ENCODE measurements around the gene WDR47.
A peak's percentile ranks its signal among the peaks of the same experiment; 100 is the strongest.
"Not testable (repeated sequence)": the region's sequence is repeated elsewhere in the genome, so short reads cannot be mapped to it uniquely, and the experiment has no call there.

WDR47 gene

GRCh38 chr1:109069294-109069693, 27.4 kb upstream of the WDR47 start:
- peaks cover 10% of the 10 kb centered on the region for H3K36me3 Mint-ChIP-seq (ENCODE audit: low read depth)
- H3K4me3 Mint-ChIP-seq: no peak overlapping the region
- H3K27me3 Mint-ChIP-seq (ENCODE audit: low read depth): no peaks in the 10 kb centered on the region
- H3K27ac Mint-ChIP-seq: no peak overlapping the region
- H3K4me1 Mint-ChIP-seq (ENCODE audit: low read depth): peaks cover 6% of the 10 kb centered on the region
- no peaks in the 10 kb centered on the region for H3K9me3 Mint-ChIP-seq

GRCh38 chr1:109067883-109068282, 26.0 kb upstream of the WDR47 start:
- H3K36me3 Mint-ChIP-seq (ENCODE audit: low read depth): peaks cover 11% of the 10 kb centered on the region
- H3K27ac Mint-ChIP-seq: no peak overlapping the region
- H3K9me3 Mint-ChIP-seq: no peaks in the 10 kb centered on the region
- peaks cover 2% of the 10 kb centered on the region for H3K4me1 Mint-ChIP-seq (ENCODE audit: low read depth)
- no peaks in the 10 kb centered on the region for H3K27me3 Mint-ChIP-seq (ENCODE audit: low read depth)
- H3K4me3 Mint-ChIP-seq: no peak overlapping the region

GRCh38 chr1:109065137-109065536, 23.2 kb upstream of the WDR47 start:
- Mint-ChIP-seq H3K9me3 (no peaks in the 10 kb centered on the region), H3K36me3 (ENCODE audit: low read depth) (peaks cover 6% of the 10 kb centered on the region), H3K4me3 (no peak overlapping the region), H3K27ac (no peak overlapping the region), H3K27me3 (ENCODE audit: low read depth) (no peaks in the 10 kb centered on the region), H3K4me1 (ENCODE audit: low read depth) (no peaks in the 10 kb centered on the region)

- no peak overlapping the region for H3K27ac Mint-ChIP-seq
- H3K27me3 Mint-ChIP-seq (ENCODE audit: low read depth): no peaks in the 10 kb centered on the region
- no peaks in the 10 kb centered on the region for H3K9me3 Mint-ChIP-seq
- H3K4me3 Mint-ChIP-seq: no peak overlapping the region
- H3K4me1 Mint-ChIP-seq (ENCODE audit: low read depth): no peaks in the 10 kb centered on the region
- H3K36me3 Mint-ChIP-seq (ENCODE audit: low read depth): peaks cover 3% of the 10 kb centered on the region
Observed at GRCh38 chr1:109061183-109061582, 19.3 kb upstream of the WDR47 start.

GRCh38 chr1:109060707-109061106, 18.8 kb upstream of the WDR47 start:
- H3K27ac Mint-ChIP-seq: no peak overlapping the region
- no peaks in the 10 kb centered on the region for H3K4me1 Mint-ChIP-seq (ENCODE audit: low read depth)
- H3K9me3 Mint-ChIP-seq: no peaks in the 10 kb centered on the region
- no peak overlapping the region for H3K4me3 Mint-ChIP-seq
- no peaks in the 10 kb centered on the region for H3K27me3 Mint-ChIP-seq (ENCODE audit: low read depth)
- H3K36me3 Mint-ChIP-seq (ENCODE audit: low read depth): peaks cover 3% of the 10 kb centered on the region

GRCh38 chr1:109059026-109059425, 17.1 kb upstream of the WDR47 start:
- Mint-ChIP-seq H3K27ac (no peak overlapping the region), H3K9me3 (no peaks in the 10 kb centered on the region), H3K4me3 (no peak overlapping the region), H3K36me3 (ENCODE audit: low read depth) (peaks cover 2% of the 10 kb centered on the region), H3K27me3 (ENCODE audit: low read depth) (no peaks in the 10 kb centered on the region), H3K4me1 (ENCODE audit: low read depth) (no peaks in the 10 kb centered on the region)

- Mint-ChIP-seq H3K4me1 (ENCODE audit: low read depth) (no peaks in the 10 kb centered on the region), H3K36me3 (ENCODE audit: low read depth) (no peaks in the 10 kb centered on the region), H3K27ac (no peak overlapping the region), H3K4me3 (no peak overlapping the region), H3K9me3 (no peaks in the 10 kb centered on the region), H3K27me3 (ENCODE audit: low read depth) (no peaks in the 10 kb centered on the region)
Observed at GRCh38 chr1:109056064-109056463, 14.2 kb upstream of the WDR47 start.

GRCh38 chr1:109052145-109052544, 10.2 kb upstream of the WDR47 start:
- H3K4me1 Mint-ChIP-seq (ENCODE audit: low read depth); H3K9me3 Mint-ChIP-seq; H3K4me3 Mint-ChIP-seq; H3K27ac Mint-ChIP-seq; H3K36me3 Mint-ChIP-seq (ENCODE audit: low read depth); H3K27me3 Mint-ChIP-seq (ENCODE audit: low read depth): not testable (repeated sequence)

GRCh38 chr1:109050228-109050995, 8.5 kb upstream of the WDR47 start:
- Mint-ChIP-seq H3K27me3 (ENCODE audit: low read depth) (peaks cover 14% of the 10 kb centered on the region), H3K27ac (no peak overlapping the region), H3K9me3 (no peaks in the 10 kb centered on the region), H3K4me1 (ENCODE audit: low read depth) (no peaks in the 10 kb centered on the region), H3K36me3 (ENCODE audit: low read depth) (no peaks in the 10 kb centered on the region), H3K4me3 (no peak overlapping the region)

- no peaks in the 10 kb centered on the region for H3K4me1 Mint-ChIP-seq (ENCODE audit: low read depth)
- no peak overlapping the region for H3K27ac Mint-ChIP-seq
- H3K36me3 Mint-ChIP-seq (ENCODE audit: low read depth): no peaks in the 10 kb centered on the region
- peaks cover 16% of the 10 kb centered on the region for H3K27me3 Mint-ChIP-seq (ENCODE audit: low read depth)
- no peaks in the 10 kb centered on the region for H3K9me3 Mint-ChIP-seq
- H3K4me3 Mint-ChIP-seq: no peak overlapping the region
Observed at GRCh38 chr1:109048335-109048734, 6.4 kb upstream of the WDR47 start.

GRCh38 chr1:109047339-109047738, 5.4 kb upstream of the WDR47 start:
- peaks cover 16% of the 10 kb centered on the region for H3K27me3 Mint-ChIP-seq (ENCODE audit: low read depth)
- no peak overlapping the region for H3K4me3 Mint-ChIP-seq
- H3K27ac Mint-ChIP-seq: no peak overlapping the region
- H3K36me3 Mint-ChIP-seq (ENCODE audit: low read depth): no peaks in the 10 kb centered on the region
- H3K9me3 Mint-ChIP-seq: no peaks in the 10 kb centered on the region
- H3K4me1 Mint-ChIP-seq (ENCODE audit: low read depth): peaks cover 3% of the 10 kb centered on the region

- no peaks in the 10 kb centered on the region for H3K36me3 Mint-ChIP-seq (ENCODE audit: low read depth)
- no peak overlapping the region for H3K4me3 Mint-ChIP-seq
- no peak overlapping the region for H3K27ac Mint-ChIP-seq
- H3K27me3 Mint-ChIP-seq (ENCODE audit: low read depth): peaks cover 16% of the 10 kb centered on the region
- peaks cover 3% of the 10 kb centered on the region for H3K4me1 Mint-ChIP-seq (ENCODE audit: low read depth)
- H3K9me3 Mint-ChIP-seq: no peaks in the 10 kb centered on the region
Observed at GRCh38 chr1:109046671-109047070, 4.8 kb upstream of the WDR47 start.

- Mint-ChIP-seq H3K4me3 (no peak overlapping the region), H3K27me3 (ENCODE audit: low read depth) (peaks cover 16% of the 10 kb centered on the region), H3K27ac (no peak overlapping the region), H3K36me3 (ENCODE audit: low read depth) (no peaks in the 10 kb centered on the region), H3K9me3 (no peaks in the 10 kb centered on the region), H3K4me1 (ENCODE audit: low read depth) (peaks cover 9% of the 10 kb centered on the region)
Observed at GRCh38 chr1:109045595-109045994, 3.7 kb upstream of the WDR47 start.

- Mint-ChIP-seq H3K36me3 (ENCODE audit: low read depth) (peaks cover 3% of the 10 kb centered on the region), H3K4me3 (peak overlapping the region; percentile 93), H3K4me1 (ENCODE audit: low read depth) (peaks cover 21% of the 10 kb centered on the region), H3K27me3 (ENCODE audit: low read depth) (peaks cover 4% of the 10 kb centered on the region), H3K9me3 (no peaks in the 10 kb centered on the region), H3K27ac (peak overlapping the region; percentile 87)
Observed at GRCh38 chr1:109040989-109041620, 797 bp downstream of the WDR47 start.

GRCh38 chr1:109040627-109040988, 1.3 kb downstream of the WDR47 start:
- Mint-ChIP-seq H3K36me3 (ENCODE audit: low read depth) (peaks cover 3% of the 10 kb centered on the region), H3K27me3 (ENCODE audit: low read depth) (peaks cover 4% of the 10 kb centered on the region), H3K27ac (peak overlapping the region; percentile 87), H3K4me1 (ENCODE audit: low read depth) (peaks cover 21% of the 10 kb centered on the region), H3K4me3 (peak overlapping the region; percentile 93), H3K9me3 (no peaks in the 10 kb centered on the region)

Data from T-helper 1 cell treated with Interleukin-12 subunit alpha and Interleukin-12 subunit beta and Interleukin-4 antibody, amounts not matched to agents 30 μg/mL and 1 μg/mL, for 36 hours (primary cell).